ENCODE results near the gene CGB1. TPM values are rescaled to one million over a fixed set of nuclear protein-coding genes. Genes with fewer than 3 reads are reported as not detected.

The CGB1 gene
- total and polyA plus RNA-seq, 2 of the 13 experiments (the other 11 are each of a cell fraction or from before 2014, with no cell fraction given): not detected

GRCh38 chr19:48992581-48993174 lies 44.0 kb downstream of the CGB1 start (continued):
- TF ChIP-seq MTA3 (CRISPR knock-in tag; IDR thresholded peaks at IDR 0.05): no peak
- TF ChIP-seq SYNCRIP (IDR thresholded peaks at IDR 0.05; ENCODE audit: insufficient read depth, low read depth, low read length): no peak
- TF ChIP-seq ZNF878 (CRISPR knock-in tag; IDR thresholded peaks at IDR 0.05): no peak
- peak; percentile 18 for TF ChIP-seq MED8 (CRISPR knock-in tag; IDR thresholded peaks at IDR 0.05; ENCODE audit: insufficient replicate concordance)
- no peak for TF ChIP-seq KDM1A (CRISPR knock-in tag; IDR thresholded peaks at IDR 0.05)
- TF ChIP-seq ZFY (CRISPR knock-in tag; IDR thresholded peaks at IDR 0.05): no peak
- no peak for TF ChIP-seq BRF2 (CRISPR knock-in tag; IDR thresholded peaks at IDR 0.05)
- TF ChIP-seq FOXJ3 (CRISPR knock-in tag; IDR thresholded peaks at IDR 0.05; ENCODE audit: borderline replicate concordance): no peak
- TF ChIP-seq TMF1 (CRISPR knock-in tag; IDR thresholded peaks at IDR 0.05; ENCODE audit: low read depth): peak; percentile 80; the same call in 1 of the 2 replicates
- no peak; the same call in 1 of the 2 replicates for TF ChIP-seq ZNF446 (CRISPR knock-in tag; IDR thresholded peaks at IDR 0.05)
- no peak for TF ChIP-seq PATZ1 (CRISPR knock-in tag; IDR thresholded peaks at IDR 0.05)
- no peak for TF ChIP-seq IKZF1 (IDR thresholded peaks at IDR 0.05)
- TF ChIP-seq ZNF18 (CRISPR knock-in tag; IDR thresholded peaks at IDR 0.05; ENCODE audit: insufficient replicate concordance): no peak
- 0 out of 2 replicates have a peak, but pooled peaks have one; percentile 1 for TF ChIP-seq THAP9 (CRISPR knock-in tag; IDR thresholded peaks at IDR 0.05; ENCODE audit: borderline replicate concordance)
- no peak; the same call in 1 of the 2 replicates for TF ChIP-seq REL (CRISPR knock-in tag; conservative IDR thresholded peaks at IDR 0.05)
- no peak for TF ChIP-seq ZNF274 (CRISPR knock-in tag; IDR thresholded peaks at IDR 0.05)
- no peak for TF ChIP-seq ZNF329 (CRISPR knock-in tag; IDR thresholded peaks at IDR 0.05; ENCODE audit: low read depth)
- no peak for TF ChIP-seq DNMT3B (CRISPR knock-in tag; conservative IDR thresholded peaks at IDR 0.05)
- no peak for TF ChIP-seq ZNF589 (CRISPR knock-in tag; conservative IDR thresholded peaks at IDR 0.05)
- TF ChIP-seq MLX (CRISPR knock-in tag; IDR thresholded peaks at IDR 0.05): no peak
- no peak for TF ChIP-seq ZNF816 (CRISPR knock-in tag; IDR thresholded peaks at IDR 0.05; ENCODE audit: borderline replicate concordance)
- peak; percentile 59; the same call in 1 of the 2 replicates for TF ChIP-seq GFI1 (CRISPR knock-in tag; IDR thresholded peaks at IDR 0.05; ENCODE audit: borderline replicate concordance)
- TF ChIP-seq CHCHD3 (CRISPR knock-in tag; IDR thresholded peaks at IDR 0.05): no peak
